HepG2 (cell line): Measurements from ENCODE around the gene TRAP1.

Source experiments
- KAT2B ChIP-seq: fragments of 150-350 bp; IDR thresholded peaks from 2 replicates; pipeline ENCODE4 v1.6.1; 2014; ENCODE audit warnings: low read depth, low read length, borderline replicate concordance
- PBX2 ChIP-seq: IDR thresholded peaks from 2 replicates; pipeline ENCODE4 v1.6.1; 2016; ENCODE audit warnings: control low read depth
- TBP ChIP-seq: sonication (generic); formaldehyde crosslinking; IDR thresholded peaks from 2 replicates; pipeline ENCODE4 v1.5.0; 2020; ENCODE audit warnings: missing genetic modification reagents
- ZMYM2 ChIP-seq: sonication (generic); formaldehyde crosslinking; IDR thresholded peaks from 2 replicates; pipeline ENCODE4 v1.8.0; 2022; ENCODE audit warnings: mild to moderate bottlenecking, missing genetic modification reagents
- ZNF326 ChIP-seq: sonication (generic); formaldehyde crosslinking; IDR thresholded peaks from 2 replicates; pipeline ENCODE4 v1.4.0; 2020; ENCODE audit warnings: missing genetic modification reagents, borderline replicate concordance
- TF ChIP-seq, protein P1 (sequence below): sonication (generic); formaldehyde crosslinking; IDR thresholded peaks from 2 replicates; pipeline ENCODE4 v1.4.0; 2020; ENCODE audit warnings: missing genetic modification reagents

DNA sequence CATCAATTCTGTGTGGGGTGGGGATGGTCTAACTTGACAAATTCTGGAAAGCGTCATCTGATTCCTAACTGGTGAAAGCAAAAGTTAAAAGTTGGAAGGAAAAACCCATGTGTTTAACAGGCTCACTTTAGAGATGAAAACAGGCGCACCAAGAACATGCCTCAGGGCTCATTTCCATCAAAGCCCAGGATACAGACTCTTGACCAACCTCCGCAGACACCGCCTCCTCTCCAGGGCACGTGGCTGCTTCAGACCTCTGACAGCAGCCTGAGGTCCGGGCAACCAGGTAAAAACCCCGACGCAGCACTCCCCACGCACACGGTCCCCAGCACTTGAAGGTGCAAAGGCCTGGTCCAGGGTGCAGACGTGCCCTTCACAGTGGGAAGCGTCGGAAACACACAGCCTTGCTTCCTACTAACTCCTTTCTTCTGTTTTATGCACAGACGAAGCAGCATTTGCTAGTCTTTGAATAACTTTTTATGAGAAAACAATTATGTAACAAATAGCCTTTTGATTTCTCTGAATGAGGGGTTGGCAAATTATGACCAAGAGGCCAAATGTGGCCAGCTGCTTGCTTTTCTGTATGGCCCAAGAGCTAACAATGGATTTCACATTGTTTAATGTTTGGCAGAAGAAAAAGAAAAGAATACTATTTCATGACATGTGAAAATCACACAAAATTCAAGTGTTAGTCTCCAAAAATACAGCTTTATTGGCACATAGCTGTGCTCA is 44.2 kb upstream of the TRAP1 start:
- TF ChIP-seq ZMYM2 (CRISPR knock-in tag), result no peak
- TF ChIP-seq KAT2B, result no peak
- no peak for TF ChIP-seq PBX2 (CRISPR knock-in tag)
- TF ChIP-seq TBP (CRISPR knock-in tag), result no peak
- TF ChIP-seq ZNF326 (CRISPR knock-in tag), result no peak
- TF ChIP-seq, protein P1, sequence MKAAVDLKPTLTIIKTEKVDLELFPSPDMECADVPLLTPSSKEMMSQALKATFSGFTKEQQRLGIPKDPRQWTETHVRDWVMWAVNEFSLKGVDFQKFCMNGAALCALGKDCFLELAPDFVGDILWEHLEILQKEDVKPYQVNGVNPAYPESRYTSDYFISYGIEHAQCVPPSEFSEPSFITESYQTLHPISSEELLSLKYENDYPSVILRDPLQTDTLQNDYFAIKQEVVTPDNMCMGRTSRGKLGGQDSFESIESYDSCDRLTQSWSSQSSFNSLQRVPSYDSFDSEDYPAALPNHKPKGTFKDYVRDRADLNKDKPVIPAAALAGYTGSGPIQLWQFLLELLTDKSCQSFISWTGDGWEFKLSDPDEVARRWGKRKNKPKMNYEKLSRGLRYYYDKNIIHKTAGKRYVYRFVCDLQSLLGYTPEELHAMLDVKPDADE, result no peak
